Endothelial cell of hepatic sinusoid (primary cell): ENCODE measurements around the gene SH3PXD2A.
"Not testable (repeated sequence)": the region's sequence is repeated elsewhere in the genome, so short reads cannot be mapped to it uniquely, and the experiment has no call there.

Experiments used
- in situ Hi-C: cut with HindIII; loops from 2 replicates; pipeline ENCODE4 v1.10.0; 2017; ENCODE audit warnings: low sequenced_read_pairs

Gene SH3PXD2A

DNA sequence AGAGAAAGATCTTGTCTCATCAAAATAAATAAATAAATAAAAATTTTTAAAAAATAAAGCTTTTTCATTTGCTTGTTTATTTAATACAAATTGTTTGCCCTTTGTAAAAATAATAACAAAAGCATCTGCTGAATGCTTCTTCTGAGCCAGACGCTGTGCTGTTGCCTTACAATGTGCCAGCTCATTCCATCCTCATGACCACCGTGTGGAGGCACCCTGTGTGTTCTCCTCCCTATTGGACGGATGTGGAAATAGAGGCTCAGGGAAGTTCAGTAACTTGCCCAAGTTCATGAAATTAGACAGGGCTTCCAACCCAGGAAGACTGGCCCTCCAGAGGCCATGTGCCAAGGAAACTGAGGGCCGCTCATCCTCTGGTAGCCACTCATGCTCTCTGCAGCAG lies 120.6 kb downstream of the SH3PXD2A start:
- in situ Hi-C loops = no loop called here

DNA sequence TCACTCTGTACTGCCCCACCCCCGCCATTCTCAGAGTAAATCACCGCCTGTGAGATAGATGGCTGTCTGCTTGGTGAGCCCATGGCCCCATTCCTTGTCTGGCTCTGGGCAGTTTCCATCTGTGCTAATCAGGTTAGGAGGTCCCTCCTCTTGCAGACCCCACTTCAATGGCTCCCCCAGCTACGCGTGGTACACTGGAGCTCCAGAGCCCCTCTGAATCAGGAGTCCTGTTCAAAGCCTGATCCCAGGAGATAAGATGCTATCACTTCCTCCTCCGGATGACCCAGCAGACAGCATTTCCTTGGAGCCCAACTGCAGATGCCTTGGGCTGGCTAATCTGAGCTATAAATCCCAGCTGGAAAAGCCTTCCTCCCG lies 122.3 kb downstream of the SH3PXD2A start:
- in situ Hi-C loops = no loop called here

DNA sequence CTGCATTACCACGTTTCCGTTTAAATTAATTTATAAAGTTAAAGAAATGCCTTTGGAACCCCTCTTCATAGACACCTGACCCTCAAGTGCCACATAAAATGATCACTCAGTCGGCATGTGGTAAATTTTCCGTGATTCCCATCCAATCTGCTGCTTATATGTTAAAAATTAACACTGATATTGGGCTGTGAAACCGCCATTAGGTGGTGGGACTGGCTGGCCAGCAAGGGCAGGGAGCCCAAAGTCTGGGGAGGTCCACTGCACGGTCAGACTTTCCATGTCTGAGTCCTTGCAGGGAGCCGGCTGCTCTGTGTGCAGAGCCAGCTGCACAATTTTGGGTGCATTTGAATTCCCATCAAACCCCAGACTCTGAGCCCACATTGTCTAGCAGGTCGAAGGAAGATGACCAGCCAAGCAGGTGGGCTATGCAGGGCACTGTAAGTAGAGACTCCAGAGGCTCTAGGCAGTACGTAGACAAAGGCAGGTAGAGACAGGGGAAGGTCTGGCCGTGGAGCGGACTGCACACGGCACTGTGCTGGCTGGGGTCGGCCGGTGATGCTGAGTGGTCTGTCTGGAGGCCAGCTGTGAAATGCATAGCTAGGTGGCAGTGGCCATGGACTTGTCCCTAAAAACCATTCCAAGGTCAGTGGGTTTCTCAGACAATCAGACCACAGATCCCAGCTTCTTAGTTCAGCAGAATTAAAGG lies 122.9 kb downstream of the SH3PXD2A start:
- in situ Hi-C loops = no loop called here

DNA sequence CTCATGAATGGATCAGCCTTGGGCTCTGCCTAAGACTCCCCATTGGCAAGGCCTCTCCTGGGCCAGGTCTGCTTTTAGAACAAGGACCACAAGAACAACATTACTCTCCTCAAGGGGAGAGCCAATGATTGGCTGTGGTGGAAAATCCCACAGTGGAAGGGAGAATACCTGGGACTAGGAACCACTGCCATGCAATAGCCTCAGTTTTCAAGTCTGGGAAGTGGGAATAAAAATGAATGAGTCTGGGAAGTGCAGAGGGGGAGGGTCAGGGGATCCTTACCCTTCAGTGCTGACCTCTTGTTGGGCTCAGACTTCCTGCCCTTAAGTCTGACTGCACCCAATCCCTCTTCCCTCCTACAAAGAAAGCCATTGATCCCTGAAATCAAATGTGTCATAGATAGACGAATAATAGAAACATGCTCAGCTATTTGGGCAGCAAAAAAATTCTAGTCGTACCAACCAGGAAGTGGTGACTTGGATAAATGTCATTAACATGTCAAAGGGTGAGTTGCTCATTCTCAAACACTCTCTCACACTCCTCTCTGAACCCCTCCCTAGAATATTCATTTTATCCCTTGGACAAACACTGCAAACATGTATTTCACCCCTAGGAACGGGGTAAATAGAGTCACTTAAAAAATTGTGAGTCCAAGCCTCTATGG lies 123.6 kb downstream of the SH3PXD2A start:
- in situ Hi-C loops = no loop called here

DNA sequence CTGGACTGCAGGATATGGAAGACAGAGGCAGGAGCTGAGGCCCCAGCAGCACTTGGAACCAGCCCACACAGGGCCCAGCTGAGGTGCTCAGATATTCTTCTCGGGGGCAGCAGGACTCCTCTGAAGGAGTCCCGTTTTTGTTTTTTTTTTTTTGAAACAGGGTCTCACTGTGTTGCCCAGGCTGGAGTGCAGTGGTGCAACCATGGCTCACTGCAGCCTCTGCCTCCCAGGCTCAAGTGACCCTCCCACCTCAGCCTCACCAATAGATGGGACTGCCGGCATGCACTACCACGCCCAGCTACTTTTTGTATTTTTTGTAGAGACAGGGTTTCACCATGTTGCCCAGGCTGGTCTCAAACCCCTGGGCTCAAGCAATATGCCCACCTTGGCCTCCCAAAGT lies 124.3 kb downstream of the SH3PXD2A start:
- in situ Hi-C loops = not testable (repeated sequence)

DNA sequence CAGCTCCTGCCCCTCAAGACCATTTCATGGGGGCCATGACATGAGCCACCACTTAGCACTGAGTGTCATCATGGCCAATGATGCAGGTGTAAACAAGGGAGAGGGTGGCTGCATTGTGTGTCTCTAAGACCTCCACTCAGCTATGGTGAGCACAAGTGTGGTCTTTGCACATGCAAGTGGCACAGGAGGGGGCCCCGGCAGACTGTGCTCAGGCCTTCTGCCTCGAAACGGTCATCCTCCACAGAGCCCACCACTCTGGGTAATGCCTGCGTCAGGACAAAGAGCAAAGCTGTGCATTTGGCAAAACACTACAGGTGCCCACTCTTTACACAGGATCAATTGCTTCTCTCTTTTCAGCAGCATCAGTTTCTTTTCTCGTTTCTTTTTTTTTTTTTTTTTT lies 125.5 kb downstream of the SH3PXD2A start:
- in situ Hi-C loops = no loop called here

DNA sequence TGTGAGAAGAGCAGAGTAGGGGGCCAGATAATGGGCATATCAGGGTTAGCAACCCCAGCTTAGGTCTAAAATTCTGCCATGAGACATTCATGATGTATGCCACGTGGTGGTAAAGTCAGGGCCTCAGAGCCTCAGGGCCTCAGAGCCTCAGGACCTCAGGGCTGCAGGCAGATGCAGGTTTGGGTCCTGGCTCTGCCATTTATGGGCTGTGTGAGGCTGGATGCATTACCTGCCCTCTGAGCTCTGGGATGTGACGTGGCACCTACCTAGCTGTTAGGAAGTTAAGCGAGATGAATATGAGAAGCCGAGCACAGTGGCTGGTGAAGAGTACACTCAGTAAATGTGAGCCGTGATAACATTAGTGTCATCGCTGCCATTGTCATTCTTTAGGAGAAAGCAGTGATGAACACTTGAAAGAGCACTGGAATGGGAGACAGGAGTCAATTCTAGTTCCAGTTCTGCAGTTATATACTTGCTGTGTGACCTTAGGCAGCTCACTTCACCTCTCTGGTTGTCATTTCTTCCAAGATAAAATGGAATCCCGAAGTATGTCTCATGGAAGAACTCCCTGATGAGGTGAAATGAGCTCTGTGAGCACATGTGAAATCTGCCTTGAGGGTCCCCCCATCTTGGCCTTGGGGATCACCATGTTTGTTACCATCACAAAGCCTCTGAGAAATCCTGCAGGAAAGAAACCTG lies 127.2 kb downstream of the SH3PXD2A start:
- in situ Hi-C loops = no loop called here

DNA sequence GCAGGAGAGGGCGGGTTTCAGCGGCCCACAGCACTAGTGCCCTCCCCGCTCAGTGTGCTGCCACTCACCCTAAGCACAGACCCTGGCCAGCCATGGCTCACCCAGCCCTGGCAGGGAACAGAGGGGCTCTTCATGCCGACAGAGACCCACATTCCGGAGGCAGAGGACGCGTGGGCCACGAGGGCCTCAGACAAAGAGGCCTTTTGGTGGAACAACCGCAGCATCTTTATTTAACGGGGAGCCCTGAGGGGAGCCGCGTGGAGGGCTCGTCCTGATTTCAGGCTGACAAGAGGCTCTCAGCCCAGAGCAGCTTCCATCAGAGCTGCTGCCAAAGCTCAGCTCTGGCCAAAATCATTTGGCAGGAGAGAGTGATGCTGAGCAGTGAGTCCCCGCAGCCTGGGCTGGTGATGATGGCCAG lies 127.8 kb downstream of the SH3PXD2A start:
- in situ Hi-C loops = no loop called here

DNA sequence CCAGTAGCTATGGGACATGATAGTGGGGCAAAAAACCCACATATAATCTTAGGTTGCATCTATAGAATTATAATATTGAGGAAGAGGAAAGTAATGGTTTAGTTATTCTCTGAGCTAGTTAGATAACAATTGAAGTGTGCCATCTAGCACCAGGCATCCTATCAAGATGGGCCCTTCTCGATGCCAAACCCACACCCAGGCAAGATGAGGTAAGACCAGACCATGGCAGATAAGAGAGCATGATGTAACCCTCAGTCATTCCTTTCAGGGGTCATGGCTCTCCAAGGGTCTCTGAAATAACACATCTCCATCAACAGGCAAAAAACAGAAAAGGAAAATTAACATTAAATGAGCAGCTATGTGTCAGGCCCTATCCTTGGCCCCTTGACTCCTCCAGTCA lies 128.7 kb downstream of the SH3PXD2A start:
- in situ Hi-C loops = no loop called here

DNA sequence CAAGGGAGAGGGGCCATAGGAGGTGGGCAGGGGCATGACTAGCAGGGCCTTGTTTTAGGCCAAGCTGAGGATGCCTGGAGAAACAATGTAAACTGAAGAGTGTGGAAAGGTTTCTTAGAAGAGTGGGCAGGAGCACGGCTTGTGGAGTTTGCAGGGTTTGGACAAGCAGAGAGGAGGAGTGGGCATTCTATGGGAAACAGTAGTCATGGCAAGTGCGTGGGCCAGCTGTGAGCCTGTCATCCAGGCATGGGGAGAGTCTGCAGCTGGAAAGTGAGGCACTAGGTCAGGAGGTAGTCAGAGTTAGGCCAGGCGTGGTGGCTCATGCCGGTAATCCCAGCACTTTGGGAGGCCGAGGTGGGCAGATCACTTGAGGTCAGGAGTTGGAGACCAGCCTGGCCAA lies 130.1 kb downstream of the SH3PXD2A start:
- in situ Hi-C loops = no loop called here

DNA sequence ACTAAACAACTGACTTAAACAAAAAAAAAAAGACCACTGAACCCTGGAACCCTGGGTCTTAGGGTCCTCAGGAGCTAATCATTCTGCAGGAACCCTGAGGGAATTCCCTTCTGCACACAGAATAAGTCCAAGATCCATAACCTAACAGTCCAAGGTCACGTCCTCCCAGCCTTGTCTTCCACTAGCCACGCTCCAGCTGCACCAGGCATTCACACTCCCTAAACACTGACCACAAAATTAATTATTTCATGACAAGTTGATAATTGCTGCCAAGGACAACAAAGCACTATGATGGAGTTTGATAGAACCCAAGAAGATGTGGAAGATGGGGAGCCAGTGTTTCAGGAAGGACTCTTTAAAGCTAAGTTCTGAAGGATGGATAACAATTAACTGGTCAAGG lies 130.6 kb downstream of the SH3PXD2A start:
- in situ Hi-C loops = no loop called here

DNA sequence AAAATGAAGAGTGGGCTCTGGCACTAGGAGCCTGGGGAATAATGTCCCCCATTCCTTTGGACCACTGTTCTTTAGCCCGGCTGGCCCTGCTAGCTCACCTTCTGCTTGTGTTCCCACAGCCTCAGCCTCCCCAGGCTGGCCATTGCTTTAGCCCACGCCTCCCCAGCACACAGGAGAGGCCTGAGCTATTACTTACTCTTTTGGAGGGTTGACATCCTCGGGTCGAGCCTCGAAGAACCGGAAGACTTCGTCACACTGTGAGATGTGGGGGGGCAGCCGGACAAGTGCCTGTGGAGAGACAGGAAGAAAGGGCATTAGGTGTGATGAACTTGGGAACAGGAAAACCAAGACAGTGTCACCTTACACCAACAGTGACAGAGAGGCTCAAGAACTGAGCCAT lies 131.3 kb downstream of the SH3PXD2A start:
- in situ Hi-C loops = no loop called here

DNA sequence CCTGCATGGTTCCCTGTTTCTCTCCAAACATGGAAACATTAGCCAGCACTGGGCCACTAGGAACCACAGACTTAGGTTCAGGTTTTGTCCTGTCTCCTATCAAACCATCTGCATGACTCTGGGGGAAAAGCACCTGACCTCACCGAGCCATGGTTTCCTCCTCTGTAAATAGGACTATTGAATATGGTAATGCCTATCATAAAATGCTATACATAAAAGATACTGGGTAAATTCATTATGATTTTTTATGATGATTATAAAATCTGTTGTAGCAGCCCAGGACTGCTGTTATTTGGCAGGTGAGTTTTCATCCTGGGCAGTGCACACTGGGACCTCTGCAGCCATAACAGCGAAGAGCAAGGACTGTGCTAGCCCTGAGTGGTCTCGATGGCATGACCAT lies 131.8 kb downstream of the SH3PXD2A start:
- in situ Hi-C loops = no loop called here

DNA sequence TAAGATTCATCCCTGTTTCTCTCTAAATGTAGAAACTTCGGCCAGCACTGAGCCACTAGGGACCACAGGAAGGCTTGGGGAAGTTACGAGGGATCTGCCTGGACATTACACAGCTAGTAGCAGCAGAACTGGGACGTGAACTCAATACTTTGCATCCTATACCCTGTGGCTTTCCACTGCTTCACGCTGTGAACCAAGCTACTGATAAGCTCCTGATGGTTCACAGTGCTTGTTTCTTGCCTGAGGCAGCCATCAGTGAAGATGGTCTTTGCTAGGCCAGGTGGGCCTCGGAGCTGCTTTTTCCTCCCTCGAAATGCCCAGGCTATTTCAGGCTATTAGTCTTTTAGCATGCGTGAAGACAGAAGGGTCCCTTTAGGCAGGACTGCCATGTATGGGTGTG lies 132.7 kb downstream of the SH3PXD2A start:
- in situ Hi-C loops = no loop called here

DNA sequence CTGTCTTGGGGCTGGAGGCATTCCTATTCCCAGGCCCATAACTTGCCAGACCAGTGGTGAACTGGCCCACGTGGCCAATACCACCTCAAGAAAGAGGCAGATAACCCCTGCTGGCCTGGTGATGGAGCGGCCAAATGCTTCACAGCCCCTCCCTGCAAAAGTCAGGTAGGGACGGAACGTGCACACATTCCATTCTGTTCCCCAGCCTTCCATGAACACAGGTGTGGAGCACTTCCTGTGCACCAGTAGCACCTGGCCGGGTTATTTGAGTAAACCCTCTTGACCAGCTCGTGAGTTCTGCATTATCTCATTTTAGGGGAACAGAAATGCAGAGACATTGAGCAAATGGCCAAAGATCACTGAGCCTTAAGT lies 134.4 kb downstream of the SH3PXD2A start:
- in situ Hi-C loops = no loop called here

DNA sequence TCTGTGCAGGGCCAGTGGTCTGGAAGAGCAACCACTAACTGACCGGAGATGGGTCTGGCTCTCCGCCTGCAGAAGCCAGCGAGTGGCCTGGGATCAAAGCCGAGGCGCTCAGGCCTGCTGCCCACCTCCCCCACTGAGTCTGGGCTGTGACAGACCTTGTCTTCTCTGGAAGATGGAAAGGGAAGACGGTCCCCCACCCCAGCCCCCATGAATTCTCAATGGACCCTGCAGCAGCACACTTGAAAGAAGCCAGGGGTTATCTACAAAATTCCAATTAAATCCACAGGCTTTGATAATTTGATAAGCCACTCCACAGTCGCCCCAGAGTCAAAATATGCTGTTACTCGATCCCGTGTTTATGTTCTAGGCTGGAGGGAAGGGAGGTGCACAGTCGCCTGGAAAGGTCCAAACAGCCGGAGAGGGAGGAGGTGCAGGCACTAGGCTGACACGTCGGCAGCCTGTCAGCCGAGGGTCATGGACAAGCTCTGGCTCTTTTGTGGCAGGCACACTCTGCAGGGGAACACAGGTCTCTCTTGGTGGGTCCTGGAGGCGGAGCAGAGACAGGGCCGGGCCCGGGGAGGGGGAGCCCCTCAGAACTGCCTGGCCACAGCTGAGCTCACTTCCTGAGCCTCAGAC lies 134.9 kb downstream of the SH3PXD2A start:
- in situ Hi-C loops = no loop called here

DNA sequence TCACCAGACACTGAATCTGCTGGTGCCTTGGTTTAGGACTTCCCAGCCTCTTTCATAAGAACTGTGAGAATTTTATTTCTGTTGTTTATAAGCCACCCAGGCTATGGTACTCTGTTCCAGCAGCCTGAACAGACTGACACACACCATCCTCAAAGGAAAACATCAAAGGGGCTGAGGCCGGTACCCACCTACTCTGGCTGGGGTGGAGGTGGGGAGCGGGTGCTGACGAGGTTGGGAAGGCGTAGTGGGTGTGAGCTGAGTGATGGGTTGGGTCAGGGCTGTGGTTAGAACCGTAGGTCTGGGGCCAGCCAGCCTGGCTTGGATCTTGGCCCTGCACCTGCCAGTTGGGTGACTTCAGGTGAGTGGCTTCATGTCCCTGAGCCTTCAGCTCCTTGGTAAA lies 136.3 kb downstream of the SH3PXD2A start:
- in situ Hi-C loops = no loop called here

DNA sequence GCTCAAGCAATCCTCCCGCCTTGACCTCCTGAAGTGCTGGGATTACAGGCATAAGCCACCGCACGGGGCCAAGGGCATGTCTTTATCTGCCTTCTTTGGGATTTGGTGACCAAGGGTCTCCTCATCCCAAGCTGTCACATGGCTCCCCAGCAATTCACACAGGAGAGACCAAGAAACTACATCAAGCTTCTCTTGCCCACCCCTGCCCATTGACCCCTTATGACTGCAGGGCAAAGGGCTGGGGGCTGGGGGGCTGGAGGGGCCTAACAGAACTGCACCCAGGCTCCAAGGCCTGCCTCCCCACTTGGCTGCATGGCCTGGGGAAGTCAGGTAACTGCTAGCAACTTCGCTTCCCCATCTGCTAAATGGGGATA lies 137.1 kb downstream of the SH3PXD2A start:
- in situ Hi-C loops = no loop called here

DNA sequence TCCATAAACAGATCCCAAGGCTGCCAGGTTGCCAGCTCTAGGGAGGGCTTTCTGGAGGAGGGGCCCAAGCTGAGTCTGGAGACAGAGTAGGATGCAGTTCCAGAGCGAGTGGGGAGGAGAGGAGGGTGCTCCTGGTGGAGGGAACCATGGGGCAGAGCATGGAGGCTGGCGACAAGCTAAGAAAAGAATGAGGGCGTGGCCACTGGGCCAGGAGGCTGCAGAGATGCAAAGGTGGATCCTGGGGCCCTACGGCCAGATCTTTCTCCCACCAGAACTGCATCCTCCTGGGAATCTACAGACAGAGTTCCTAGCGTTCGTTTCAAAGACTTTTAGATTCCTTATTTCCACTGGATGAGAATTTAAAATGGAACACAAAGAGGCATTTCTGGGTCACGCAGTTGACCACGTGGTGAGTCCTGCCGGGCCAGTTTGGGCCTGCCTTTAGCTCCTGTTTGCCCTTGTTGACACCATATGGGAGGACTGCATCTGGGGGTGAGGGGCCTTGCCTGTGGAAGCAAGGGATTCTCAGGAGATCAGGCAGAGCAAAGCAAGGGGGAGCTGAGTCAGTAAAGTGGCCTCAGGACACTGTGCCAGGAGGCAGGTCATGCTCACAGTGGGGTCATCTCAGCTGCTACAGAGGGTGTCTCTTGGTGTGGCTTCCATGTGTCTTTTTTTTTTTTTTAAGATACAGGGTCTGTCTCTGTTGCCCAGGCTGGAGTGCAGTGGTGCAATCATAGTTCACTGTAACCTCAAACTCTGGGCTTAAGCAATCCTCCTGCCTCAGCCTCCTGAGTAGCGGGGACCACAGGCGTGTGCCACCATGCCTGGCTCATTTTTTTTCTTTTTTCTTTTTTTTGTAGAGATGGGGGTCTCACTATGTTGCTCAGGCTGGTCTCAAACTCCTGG lies 137.8 kb downstream of the SH3PXD2A start:
- in situ Hi-C loops = no loop called here

DNA sequence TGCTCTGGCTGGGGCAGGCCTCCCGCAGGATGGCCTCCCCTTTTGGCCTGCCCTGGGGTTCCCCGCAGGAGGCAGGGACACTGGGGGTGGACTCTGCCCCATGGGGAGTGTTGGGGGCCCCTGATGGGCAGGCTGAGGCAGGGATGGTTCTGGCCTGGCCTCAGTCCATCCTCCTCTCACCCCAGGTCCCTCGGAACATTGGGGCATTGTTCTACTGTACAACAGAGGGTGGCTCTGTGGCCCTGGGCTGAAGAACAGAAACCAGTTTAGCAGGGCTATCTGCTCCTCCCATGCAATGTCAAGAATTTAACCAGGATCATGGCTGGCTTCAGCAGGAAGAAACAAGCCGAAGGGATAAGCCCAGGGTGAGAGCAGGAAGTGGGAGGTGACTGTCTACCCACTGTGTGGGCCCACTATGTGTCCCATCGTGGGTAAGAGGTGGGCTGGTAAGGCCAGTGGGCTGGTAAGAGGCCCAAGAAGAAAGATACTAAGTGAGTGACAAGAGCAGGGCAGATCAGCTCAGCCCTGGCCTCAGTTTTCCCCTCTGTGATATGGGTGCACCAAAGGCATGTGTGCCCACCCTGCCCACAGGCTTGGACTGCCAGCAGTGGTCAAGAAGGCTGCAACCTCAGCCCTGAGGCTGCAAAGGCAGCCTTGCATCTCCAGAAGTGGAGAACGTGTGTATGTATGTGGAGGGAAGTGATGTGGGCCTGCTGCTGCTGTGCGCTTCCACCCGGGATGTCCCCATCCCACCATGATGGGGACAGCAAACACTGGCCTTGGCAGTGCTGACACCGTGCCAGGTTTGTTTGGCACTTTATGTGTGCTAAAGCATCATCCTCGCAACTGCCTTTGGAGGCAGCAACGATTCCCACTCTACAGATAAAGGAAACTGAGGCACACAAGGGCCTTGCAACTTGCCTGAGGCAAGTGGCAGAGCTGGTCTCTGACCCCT lies 138.9 kb downstream of the SH3PXD2A start:
- in situ Hi-C loops = no loop called here
